Ascending aorta (tissue), 2 donors: ENCODE measurements around the gene RICTOR. TPM values are rescaled to one million over a fixed set of nuclear protein-coding genes. Genes with fewer than 3 reads are reported as not detected.
A peak's percentile ranks its signal among the peaks of the same experiment; 100 is the strongest.

Experiments
- DNase-seq, 2 donors: peaks; one replicate each; pipeline ENCODE4 v3.0.0-alpha.2; 2019; ENCODE audit warnings: low spot score in 2 of 2
- H3K27ac ChIP-seq, 2 donors: fragments of 200-600 bp; sonication (generic); one replicate each; pipeline ENCODE4 v1.5.1; 2016 to 2017; ENCODE audit warnings: mild to moderate bottlenecking in 1 of 2
- H3K27me3 ChIP-seq: fragments of 200-600 bp; sonication (generic); one replicate; pipeline ENCODE4 v1.5.1; 2017
- H3K36me3 ChIP-seq, 2 donors: fragments of 200-600 bp; sonication (generic); one replicate each; pipeline ENCODE4 v1.5.1; 2016
- H3K4me1 ChIP-seq, 2 donors: fragments of 200-600 bp; sonication (generic); one replicate each; pipeline ENCODE4 v1.5.1; 2016 to 2017; ENCODE audit warnings: mild to moderate bottlenecking in 1 of 2
- H3K4me3 ChIP-seq, 2 donors: fragments of 200-600 bp; sonication (generic); one replicate each; pipeline ENCODE4 v1.5.1; 2016 to 2017; ENCODE audit warnings: mild to moderate bottlenecking in 1 of 2
- H3K9me3 ChIP-seq, 2 donors: fragments of 200-600 bp; sonication (generic); one replicate each; pipeline ENCODE4 v1.5.1; 2016
- intact Hi-C: fragments of 100-400 bp; cut with DNase I; formaldehyde crosslinking; loops from one replicate; pipeline ENCODE4 v1.15.1; 2023
- total RNA-seq: library from RNA; depleted of rRNA; stranded (reverse); fragments of >200 nt; gene quantifications from one replicate; pipeline ENCODE4 v1.1.0, GENCODE V29; 2016
- TF ChIP-seq, protein P1 (sequence below), 3 experiments: fragments of 200-600 bp in 2 of 3; fragments of 450-650 bp in 1 of 3; sonication (generic) in 2 of 3; IDR thresholded peaks; one replicate each; pipeline ENCODE4 v1.5.1; 2016 to 2019; ENCODE audit warnings: antibody characterized with exemption in 3 of 3, mild to moderate bottlenecking in 1 of 3, moderate library complexity in 1 of 3

RICTOR gene, protein sequence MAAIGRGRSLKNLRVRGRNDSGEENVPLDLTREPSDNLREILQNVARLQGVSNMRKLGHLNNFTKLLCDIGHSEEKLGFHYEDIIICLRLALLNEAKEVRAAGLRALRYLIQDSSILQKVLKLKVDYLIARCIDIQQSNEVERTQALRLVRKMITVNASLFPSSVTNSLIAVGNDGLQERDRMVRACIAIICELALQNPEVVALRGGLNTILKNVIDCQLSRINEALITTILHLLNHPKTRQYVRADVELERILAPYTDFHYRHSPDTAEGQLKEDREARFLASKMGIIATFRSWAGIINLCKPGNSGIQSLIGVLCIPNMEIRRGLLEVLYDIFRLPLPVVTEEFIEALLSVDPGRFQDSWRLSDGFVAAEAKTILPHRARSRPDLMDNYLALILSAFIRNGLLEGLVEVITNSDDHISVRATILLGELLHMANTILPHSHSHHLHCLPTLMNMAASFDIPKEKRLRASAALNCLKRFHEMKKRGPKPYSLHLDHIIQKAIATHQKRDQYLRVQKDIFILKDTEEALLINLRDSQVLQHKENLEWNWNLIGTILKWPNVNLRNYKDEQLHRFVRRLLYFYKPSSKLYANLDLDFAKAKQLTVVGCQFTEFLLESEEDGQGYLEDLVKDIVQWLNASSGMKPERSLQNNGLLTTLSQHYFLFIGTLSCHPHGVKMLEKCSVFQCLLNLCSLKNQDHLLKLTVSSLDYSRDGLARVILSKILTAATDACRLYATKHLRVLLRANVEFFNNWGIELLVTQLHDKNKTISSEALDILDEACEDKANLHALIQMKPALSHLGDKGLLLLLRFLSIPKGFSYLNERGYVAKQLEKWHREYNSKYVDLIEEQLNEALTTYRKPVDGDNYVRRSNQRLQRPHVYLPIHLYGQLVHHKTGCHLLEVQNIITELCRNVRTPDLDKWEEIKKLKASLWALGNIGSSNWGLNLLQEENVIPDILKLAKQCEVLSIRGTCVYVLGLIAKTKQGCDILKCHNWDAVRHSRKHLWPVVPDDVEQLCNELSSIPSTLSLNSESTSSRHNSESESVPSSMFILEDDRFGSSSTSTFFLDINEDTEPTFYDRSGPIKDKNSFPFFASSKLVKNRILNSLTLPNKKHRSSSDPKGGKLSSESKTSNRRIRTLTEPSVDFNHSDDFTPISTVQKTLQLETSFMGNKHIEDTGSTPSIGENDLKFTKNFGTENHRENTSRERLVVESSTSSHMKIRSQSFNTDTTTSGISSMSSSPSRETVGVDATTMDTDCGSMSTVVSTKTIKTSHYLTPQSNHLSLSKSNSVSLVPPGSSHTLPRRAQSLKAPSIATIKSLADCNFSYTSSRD (N-terminal part only)
- total RNA-seq, result 12.1 TPM

DNA sequence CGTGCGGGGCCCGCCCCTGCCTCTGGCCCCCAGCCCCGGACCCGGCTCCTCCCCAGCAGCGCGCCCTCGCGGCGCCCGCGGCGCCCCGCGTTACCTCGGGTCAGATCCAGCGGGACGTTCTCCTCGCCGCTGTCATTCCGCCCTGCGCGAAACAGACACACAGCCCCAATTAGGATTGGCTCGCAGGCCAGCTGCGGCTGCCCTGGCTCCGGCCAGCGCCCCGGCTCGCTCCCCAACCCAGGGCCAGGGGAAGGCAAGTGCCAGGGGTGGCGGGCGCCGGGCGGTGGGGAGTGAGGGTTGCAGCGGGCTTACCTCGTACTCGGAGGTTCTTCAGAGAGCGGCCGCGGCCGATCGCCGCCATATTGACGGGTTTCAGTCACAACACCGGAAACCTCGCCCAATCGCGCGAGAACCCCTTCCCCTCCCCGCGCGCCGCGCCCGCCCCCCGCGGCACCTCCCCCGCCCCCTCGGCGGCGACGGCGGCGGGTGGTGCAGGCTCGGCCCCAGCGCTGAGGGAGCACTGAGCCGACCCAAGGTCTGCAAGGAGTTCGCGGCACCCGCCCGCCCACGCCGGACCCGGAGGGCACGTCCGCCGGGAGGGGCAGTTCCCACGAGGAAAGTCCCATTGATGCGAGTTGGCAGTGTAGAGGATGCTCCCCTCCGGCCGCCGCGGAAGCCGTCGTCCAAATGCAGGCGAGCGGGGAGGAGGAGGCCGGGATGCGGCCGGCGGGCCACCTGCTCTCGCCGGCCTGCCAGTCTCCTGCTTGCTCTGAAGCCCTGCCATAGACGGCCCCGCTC lies at the start of gene RICTOR:
TSS of gene RICTOR (minus strand) at position 383 of the 798 bp plus-strand sequence. CDS start at position 361, 22 bp downstream.
- no peaks in the 10 kb centered on the region for H3K9me3 ChIP-seq
- intact Hi-C loops, result loop anchor here (2.0 to 10.0 kb wide), 4 partner anchors 55 to 519 kb away; partner anchors contain the start of gene LIFR
- no peaks in the 10 kb centered on the region for H3K27me3 ChIP-seq
- H3K36me3 ChIP-seq, result no peaks in the 10 kb centered on the region
- peaks cover 0 to 20% of the 10 kb centered on the region in 2 donors for H3K4me1 ChIP-seq
- peak within 1 kb of the TSS; percentile 97 to 99 for H3K27ac ChIP-seq
- TF ChIP-seq, protein P1, sequence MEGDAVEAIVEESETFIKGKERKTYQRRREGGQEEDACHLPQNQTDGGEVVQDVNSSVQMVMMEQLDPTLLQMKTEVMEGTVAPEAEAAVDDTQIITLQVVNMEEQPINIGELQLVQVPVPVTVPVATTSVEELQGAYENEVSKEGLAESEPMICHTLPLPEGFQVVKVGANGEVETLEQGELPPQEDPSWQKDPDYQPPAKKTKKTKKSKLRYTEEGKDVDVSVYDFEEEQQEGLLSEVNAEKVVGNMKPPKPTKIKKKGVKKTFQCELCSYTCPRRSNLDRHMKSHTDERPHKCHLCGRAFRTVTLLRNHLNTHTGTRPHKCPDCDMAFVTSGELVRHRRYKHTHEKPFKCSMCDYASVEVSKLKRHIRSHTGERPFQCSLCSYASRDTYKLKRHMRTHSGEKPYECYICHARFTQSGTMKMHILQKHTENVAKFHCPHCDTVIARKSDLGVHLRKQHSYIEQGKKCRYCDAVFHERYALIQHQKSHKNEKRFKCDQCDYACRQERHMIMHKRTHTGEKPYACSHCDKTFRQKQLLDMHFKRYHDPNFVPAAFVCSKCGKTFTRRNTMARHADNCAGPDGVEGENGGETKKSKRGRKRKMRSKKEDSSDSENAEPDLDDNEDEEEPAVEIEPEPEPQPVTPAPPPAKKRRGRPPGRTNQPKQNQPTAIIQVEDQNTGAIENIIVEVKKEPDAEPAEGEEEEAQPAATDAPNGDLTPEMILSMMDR (IDR thresholded peaks at IDR 0.05), result no peak
- peak; percentile 54 to 93 for DNase-seq
- peak within 1 kb of the TSS; percentile 89 to 90 for H3K4me3 ChIP-seq

DNA sequence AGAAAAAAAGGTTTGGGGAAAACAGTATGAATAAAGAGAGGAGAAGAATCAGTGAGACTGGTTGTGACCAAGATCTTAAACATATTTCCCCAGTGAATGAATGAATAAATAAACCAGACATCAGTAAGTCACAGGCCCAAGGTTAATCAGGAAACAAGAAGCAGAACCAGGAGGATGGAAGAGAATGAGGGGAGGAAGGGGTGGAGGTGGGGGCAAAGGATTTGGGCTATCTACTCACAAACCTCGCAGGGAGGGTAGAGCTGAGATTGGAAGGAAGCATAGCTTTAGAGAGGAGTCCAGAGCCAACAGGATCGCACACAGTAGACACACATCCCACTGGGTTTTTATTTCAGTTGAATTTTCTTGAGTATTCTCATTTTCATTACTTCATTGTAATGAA lies 47.7 kb upstream of the RICTOR start:
- Histone ChIP-seq H3K9me3 (no peaks in the 10 kb centered on the region), H3K27ac (no peak overlapping the region), H3K4me3 (no peak overlapping the region), H3K36me3 (no peaks in the 10 kb centered on the region), H3K27me3 (peaks cover 4% of the 10 kb centered on the region), H3K4me1 (no peaks in the 10 kb centered on the region)
- TF ChIP-seq, protein P1 (IDR thresholded peaks at IDR 0.05), result no peak
- DNase-seq, result no peak
- intact Hi-C loops, result no loop called here

DNA sequence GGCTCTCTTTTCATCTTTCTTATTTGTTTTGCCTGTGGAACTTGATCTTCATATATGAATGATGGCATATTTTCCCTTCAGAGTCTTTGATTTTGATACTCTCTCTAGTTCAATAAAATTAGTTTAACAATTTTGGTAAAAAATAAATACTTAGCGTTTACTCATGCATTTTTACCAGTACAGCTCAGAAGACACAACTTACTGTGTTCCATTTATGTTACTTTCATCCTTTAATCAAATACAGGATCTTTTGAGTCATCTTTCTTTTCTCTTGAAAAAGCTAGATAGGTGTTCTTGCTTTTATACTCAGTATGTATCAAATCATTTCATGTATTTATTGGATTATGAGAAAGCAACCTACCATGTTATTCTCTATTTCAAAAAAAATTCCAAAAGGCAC lies 47.1 kb upstream of the RICTOR start:
- intact Hi-C loops, result no loop called here
- H3K27me3 ChIP-seq, result peaks cover 4% of the 10 kb centered on the region
- H3K27ac ChIP-seq, result no peak overlapping the region
- H3K4me1 ChIP-seq, result no peaks in the 10 kb centered on the region
- no peaks in the 10 kb centered on the region for H3K9me3 ChIP-seq
- TF ChIP-seq, protein P1 (IDR thresholded peaks at IDR 0.05), result no peak
- H3K4me3 ChIP-seq, result no peak overlapping the region
- no peak for DNase-seq
- no peaks in the 10 kb centered on the region for H3K36me3 ChIP-seq

DNA sequence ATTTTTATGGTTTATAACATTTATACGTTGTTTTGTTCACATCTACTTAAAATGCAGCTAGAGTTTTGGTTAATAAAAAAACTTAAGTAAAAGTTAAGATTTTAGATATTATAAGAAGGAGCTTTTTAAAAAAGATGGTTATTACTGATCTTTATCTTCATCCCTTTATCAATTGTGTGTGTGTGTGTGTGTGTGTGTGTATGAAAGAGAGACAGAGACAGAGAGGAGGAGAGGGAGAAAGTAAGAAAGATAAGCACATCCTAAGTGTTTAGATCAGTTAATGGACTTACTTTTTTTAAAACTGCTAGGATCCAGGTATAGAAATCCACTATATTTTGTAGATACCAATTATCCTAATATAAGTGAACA lies 45.8 kb upstream of the RICTOR start:
- H3K4me1 ChIP-seq, result no peaks in the 10 kb centered on the region
- TF ChIP-seq, protein P1 (IDR thresholded peaks at IDR 0.05), result no peak
- no peak overlapping the region for H3K4me3 ChIP-seq
- no peak for DNase-seq
- no peaks in the 10 kb centered on the region for H3K9me3 ChIP-seq
- intact Hi-C loops, result no loop called here
- no peaks in the 10 kb centered on the region for H3K36me3 ChIP-seq
- no peak overlapping the region for H3K27ac ChIP-seq
- H3K27me3 ChIP-seq, result peaks cover 4% of the 10 kb centered on the region
